HCT116 (cell line): Measurements from ENCODE around the gene LRRC72. TPM values are rescaled to one million over a fixed set of nuclear protein-coding genes. Genes with fewer than 3 reads are reported as not detected.

ENCODE experiments used
- ATAC-seq: fragments of 200-7000 bp; cut with Tn5 transposase; 2 replicates; pipeline ENCODE4 v1.9.1; 2020; ENCODE audit warnings: mild to moderate bottlenecking, moderate library complexity
- BruUV-seq: library from RNA; stranded (reverse); fragments of 400-500 nt; replicated peaks from 2 replicates; lab custom pipeline; 2021; lab: Mats Ljungman, UMichigan
- CTCF ChIA-PET: fragments of 300-600 bp; sonication (Branson Sonifier 250); formaldehyde crosslinking; loops from one replicate; lab custom pipeline; 2021; ENCODE audit warnings: antibody characterized with exemption; lab: Charles Lee
- POLR2A ChIA-PET: fragments of 300-600, 350-600 bp; sonication (Branson Sonifier 250); formaldehyde crosslinking; loops from one replicate; lab custom pipeline; 2021; ENCODE audit warnings: antibody characterized with exemption; lab: Charles Lee
- RAD21 ChIA-PET, 2 experiments: fragments of 300-600 bp; sonication (Branson Sonifier 250); formaldehyde crosslinking; loops; one replicate each; lab custom pipeline; 2023; ENCODE audit warnings: low total read pairs in 2 of 2; ENCODE audit not compliant: uncharacterized antibody in 2 of 2, unreplicated experiment in 2 of 2, low non-redundant PET in 1 of 2; lab: Charles Lee
- DNase-seq: peaks from one replicate; pipeline ENCODE4 v3.0.0-alpha.2; 2010; ENCODE audit warnings: low read depth, low spot score
- H2AFZ ChIP-seq: fragments of 200-600 bp; shearing (Covaris generic), sonication (generic); 2 replicates; pipeline ENCODE4 v1.6.1; 2017; ENCODE audit warnings: low read depth, mixed run types, mixed read lengths, antibody characterized with exemption, low read length; ENCODE audit not compliant: poor library complexity, severe bottlenecking
- H3K27ac ChIP-seq: 2 replicates; pipeline ENCODE4 v1.5.1; 2012; ENCODE audit warnings: low read depth, low read length
- H3K27me3 ChIP-seq: fragments of 200-600 bp; sonication (generic); 2 replicates; pipeline ENCODE4 v1.6.1; 2016; ENCODE audit warnings: mixed run types, low read length, mixed read lengths; ENCODE audit not compliant: insufficient read depth
- H3K36me3 ChIP-seq, 2 experiments: fragments of 200-500 bp in 1 of 2; fragments of 200-600 bp in 1 of 2; sonication (Bioruptor generic) in 1 of 2; sonication (generic) in 1 of 2; 2 replicates each; pipeline versions ENCODE4 v1.5.1 to v1.6.1; 2014 to 2016; ENCODE audit warnings: low read length in 2 of 2, inconsistent platforms in 1 of 2, mixed read lengths in 1 of 2, mixed run types in 1 of 2; ENCODE audit not compliant: insufficient read depth in 2 of 2, control insufficient read depth in 1 of 2
- H3K4me1 ChIP-seq, 2 experiments: fragments of 200-600 bp in 1 of 2; sonication (generic) in 1 of 2; 2 replicates each; pipeline versions ENCODE4 v1.5.1 to v1.6.1; 2012 to 2017; ENCODE audit warnings: low read length in 2 of 2, inconsistent platforms in 1 of 2, mild to moderate bottlenecking in 1 of 2, mixed read lengths in 1 of 2, mixed run types in 1 of 2, moderate library complexity in 1 of 2; ENCODE audit not compliant: insufficient read depth in 2 of 2, control insufficient read depth in 1 of 2
- H3K4me2 ChIP-seq: fragments of 200-600 bp; sonication (generic); 2 replicates; pipeline ENCODE4 v1.6.1; 2017; ENCODE audit warnings: mixed run types, low read length, mixed read lengths
- H3K4me3 ChIP-seq, 2 experiments: fragments of 200-600 bp in 1 of 2; sonication (generic) in 1 of 2; replicated peaks in 1 of 2; 2 replicates each; pipeline ENCODE4 v1.5.1; 2011 to 2016; ENCODE audit warnings: low read length in 2 of 2, control low read depth in 1 of 2, low read depth in 1 of 2, mild to moderate bottlenecking in 1 of 2, mixed read lengths in 1 of 2, mixed run types in 1 of 2
- H3K79me2 ChIP-seq: fragments of 200-600 bp; sonication (generic); 2 replicates; pipeline ENCODE4 v1.6.1; 2017; ENCODE audit warnings: mild to moderate bottlenecking, mixed run types, low read length, moderate library complexity, mixed read lengths; ENCODE audit not compliant: insufficient read depth
- H3K9ac ChIP-seq: fragments of 200-600 bp; sonication (generic); 2 replicates; pipeline ENCODE4 v1.6.1; 2016; ENCODE audit warnings: low read length, mixed read lengths
- H3K9me2 ChIP-seq: fragments of 200-600 bp; sonication (generic), shearing (Covaris generic); 2 replicates; pipeline ENCODE4 v1.6.1; 2017; ENCODE audit warnings: mixed run types, mild to moderate bottlenecking, moderate library complexity; ENCODE audit not compliant: insufficient read depth
- H3K9me3 ChIP-seq, 2 experiments: fragments of 200-500 bp in 1 of 2; fragments of 200-600 bp in 1 of 2; sonication (Bioruptor generic) in 1 of 2; sonication (generic) in 1 of 2; 2 replicates each; pipeline ENCODE4 v1.6.1; 2014 to 2017; ENCODE audit warnings: low read length in 2 of 2, mixed read lengths in 2 of 2, inconsistent platforms in 1 of 2, low read depth in 1 of 2, mild to moderate bottlenecking in 1 of 2, mixed run types in 1 of 2, moderate library complexity in 1 of 2; ENCODE audit not compliant: control insufficient read depth in 1 of 2, insufficient read depth in 1 of 2
- H4K20me1 ChIP-seq: fragments of 200-600 bp; sonication (generic), shearing (Covaris generic); 2 replicates; pipeline ENCODE4 v1.6.1; 2017; ENCODE audit warnings: mixed run types, mild to moderate bottlenecking, moderate library complexity; ENCODE audit not compliant: insufficient read depth
- CBX3 ChIP-seq: IDR thresholded peaks from 2 replicates; pipeline ENCODE4 v1.6.1; 2012; ENCODE audit warnings: low read depth
- CEBPB ChIP-seq: IDR thresholded peaks from 2 replicates; pipeline ENCODE4 v1.6.1; 2012; ENCODE audit warnings: low read depth
- EGR1 ChIP-seq: IDR thresholded peaks from 2 replicates; pipeline ENCODE4 v1.6.1; 2012; ENCODE audit warnings: low read depth
- ELF1 ChIP-seq: IDR thresholded peaks from 2 replicates; pipeline ENCODE4 v1.6.1; 2012; ENCODE audit warnings: low read depth, borderline replicate concordance
- EZH2phosphoT487 ChIP-seq: fragments of 200-600 bp; IDR thresholded peaks from 2 replicates; pipeline ENCODE4 v1.6.1; 2018; ENCODE audit warnings: antibody characterized with exemption, borderline replicate concordance
- FOSL1 ChIP-seq: IDR thresholded peaks from 2 replicates; pipeline ENCODE4 v1.6.1; 2012; ENCODE audit warnings: low read depth
- JUND ChIP-seq: IDR thresholded peaks from 2 replicates; pipeline ENCODE4 v1.6.1; 2012
- MAX ChIP-seq: IDR thresholded peaks from 2 replicates; pipeline ENCODE4 v1.6.1; 2012
- POLR2AphosphoS5 ChIP-seq: IDR thresholded peaks from 2 replicates; pipeline ENCODE4 v1.6.1; 2011; ENCODE audit warnings: mild to moderate bottlenecking, low read depth, low read length, moderate library complexity
- REST ChIP-seq: IDR thresholded peaks from 2 replicates; pipeline ENCODE4 v1.6.1; 2012; ENCODE audit warnings: low read depth
- SIN3A ChIP-seq: IDR thresholded peaks from 2 replicates; pipeline ENCODE4 v1.6.1; 2012; ENCODE audit warnings: low read depth
- SRF ChIP-seq: IDR thresholded peaks from 2 replicates; pipeline ENCODE4 v1.6.1; 2012; ENCODE audit warnings: low read depth
- TCF7L2 ChIP-seq: IDR thresholded peaks from 2 replicates; pipeline ENCODE4 v1.7.0; 2011; ENCODE audit warnings: borderline replicate concordance, inconsistent platforms; ENCODE audit not compliant: insufficient read depth, insufficient read length; ENCODE audit errors: extremely low read depth
- YY1 ChIP-seq: IDR thresholded peaks from 2 replicates; pipeline ENCODE4 v1.6.1; 2011; ENCODE audit warnings: low read length, low read depth, moderate library complexity, mild to moderate bottlenecking; ENCODE audit not compliant: insufficient replicate concordance; ENCODE audit errors: extremely low read depth
- ZFX ChIP-seq: fragments of 450-650 bp; IDR thresholded peaks from 2 replicates; pipeline ENCODE4 v1.6.1; 2017
- ZNF274 ChIP-seq: fragments of 200-500 bp; sonication (Bioruptor generic); IDR thresholded peaks from 2 replicates; pipeline ENCODE4 v1.6.1; 2014; ENCODE audit warnings: mild to moderate bottlenecking, low read depth, low read length, inconsistent platforms
- intact Hi-C: fragments of 100-400 bp; cut with micrococcal nuclease; formaldehyde crosslinking; loops from 2 replicates; pipeline ENCODE4 v1.10.0; 2022
- total RNA-seq: library from RNA; stranded (reverse); gene quantifications from one replicate; pipeline ENCODE4 v1.2.1, GENCODE V29; 2021; ENCODE audit not compliant: unreplicated experiment
- TF ChIP-seq, protein P1 (sequence below): IDR thresholded peaks from 2 replicates; pipeline ENCODE4 v1.6.1; 2012
- TF ChIP-seq, protein P2 (sequence below), 3 experiments: fragments of 200-600 bp in 1 of 3; sonication (generic) in 1 of 3; IDR thresholded peaks in 2 of 3; conservative IDR thresholded peaks in 1 of 3; 2 replicates each; pipeline ENCODE4 v1.5.1; 2012 to 2017; ENCODE audit warnings: low read depth in 2 of 3, low read length in 2 of 3, antibody characterized with exemption in 1 of 3, borderline replicate concordance in 1 of 3, control low read depth in 1 of 3, mild to moderate bottlenecking in 1 of 3, mixed read lengths in 1 of 3, mixed run types in 1 of 3, moderate library complexity in 1 of 3; ENCODE audit not compliant: insufficient read depth in 1 of 3

LRRC72 gene
- total RNA-seq, 1 experiment from 2014 or later: not detected

- Histone ChIP-seq H3K9ac (no peak overlapping the region), H3K79me2 (no peaks in the 10 kb centered on the region), H3K4me1 (no peaks in the 10 kb centered on the region), H3K9me3 (no peaks in the 10 kb centered on the region), H3K27ac (no peak overlapping the region), H2AFZ (no peak overlapping the region), H3K36me3 (no peaks in the 10 kb centered on the region), H3K9me2 (no peaks in the 10 kb centered on the region), H3K4me3 (no peak overlapping the region), H3K27me3 (no peaks in the 10 kb centered on the region), H4K20me1 (no peaks in the 10 kb centered on the region), H3K4me2 (no peak overlapping the region)
- DNase-seq: no peak
- TF ChIP-seq SRF (no peak), POLR2AphosphoS5 (no peak), JUND (no peak), TCF7L2 (no peak), MAX (no peak), CBX3 (no peak), YY1 (no peak), SIN3A (no peak), EZH2phosphoT487 (no peak), REST (no peak), ZNF274 (no peak), FOSL1 (no peak), ZFX (no peak), ELF1 (no peak), CEBPB (no peak), EGR1 (no peak)
- TF ChIP-seq, protein P1, sequence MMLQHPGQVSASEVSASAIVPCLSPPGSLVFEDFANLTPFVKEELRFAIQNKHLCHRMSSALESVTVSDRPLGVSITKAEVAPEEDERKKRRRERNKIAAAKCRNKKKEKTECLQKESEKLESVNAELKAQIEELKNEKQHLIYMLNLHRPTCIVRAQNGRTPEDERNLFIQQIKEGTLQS: no peak
- TF ChIP-seq, protein P2, sequence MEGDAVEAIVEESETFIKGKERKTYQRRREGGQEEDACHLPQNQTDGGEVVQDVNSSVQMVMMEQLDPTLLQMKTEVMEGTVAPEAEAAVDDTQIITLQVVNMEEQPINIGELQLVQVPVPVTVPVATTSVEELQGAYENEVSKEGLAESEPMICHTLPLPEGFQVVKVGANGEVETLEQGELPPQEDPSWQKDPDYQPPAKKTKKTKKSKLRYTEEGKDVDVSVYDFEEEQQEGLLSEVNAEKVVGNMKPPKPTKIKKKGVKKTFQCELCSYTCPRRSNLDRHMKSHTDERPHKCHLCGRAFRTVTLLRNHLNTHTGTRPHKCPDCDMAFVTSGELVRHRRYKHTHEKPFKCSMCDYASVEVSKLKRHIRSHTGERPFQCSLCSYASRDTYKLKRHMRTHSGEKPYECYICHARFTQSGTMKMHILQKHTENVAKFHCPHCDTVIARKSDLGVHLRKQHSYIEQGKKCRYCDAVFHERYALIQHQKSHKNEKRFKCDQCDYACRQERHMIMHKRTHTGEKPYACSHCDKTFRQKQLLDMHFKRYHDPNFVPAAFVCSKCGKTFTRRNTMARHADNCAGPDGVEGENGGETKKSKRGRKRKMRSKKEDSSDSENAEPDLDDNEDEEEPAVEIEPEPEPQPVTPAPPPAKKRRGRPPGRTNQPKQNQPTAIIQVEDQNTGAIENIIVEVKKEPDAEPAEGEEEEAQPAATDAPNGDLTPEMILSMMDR (IDR thresholded peaks at IDR 0.05 in 2 of 3, conservative IDR thresholded peaks at IDR 0.05 in 1 of 3; ENCODE audit: borderline replicate concordance in 1 of 3, insufficient read depth in 1 of 3, low read depth in 2 of 3, low read length in 2 of 3): no peak
- ChIA-PET CTCF (no interaction called here), RAD21 (no interaction called here), POLR2A (no interaction called here)
- intact Hi-C loops: no loop called here
- ATAC-seq: no peak
- no TSS peak for BruUV-seq
Observed at GRCh38 chr7:16515785-16516685, 10.6 kb upstream of the LRRC72 start.
